ENCODE measurements around the gene APLN.

APLN gene

DNA sequence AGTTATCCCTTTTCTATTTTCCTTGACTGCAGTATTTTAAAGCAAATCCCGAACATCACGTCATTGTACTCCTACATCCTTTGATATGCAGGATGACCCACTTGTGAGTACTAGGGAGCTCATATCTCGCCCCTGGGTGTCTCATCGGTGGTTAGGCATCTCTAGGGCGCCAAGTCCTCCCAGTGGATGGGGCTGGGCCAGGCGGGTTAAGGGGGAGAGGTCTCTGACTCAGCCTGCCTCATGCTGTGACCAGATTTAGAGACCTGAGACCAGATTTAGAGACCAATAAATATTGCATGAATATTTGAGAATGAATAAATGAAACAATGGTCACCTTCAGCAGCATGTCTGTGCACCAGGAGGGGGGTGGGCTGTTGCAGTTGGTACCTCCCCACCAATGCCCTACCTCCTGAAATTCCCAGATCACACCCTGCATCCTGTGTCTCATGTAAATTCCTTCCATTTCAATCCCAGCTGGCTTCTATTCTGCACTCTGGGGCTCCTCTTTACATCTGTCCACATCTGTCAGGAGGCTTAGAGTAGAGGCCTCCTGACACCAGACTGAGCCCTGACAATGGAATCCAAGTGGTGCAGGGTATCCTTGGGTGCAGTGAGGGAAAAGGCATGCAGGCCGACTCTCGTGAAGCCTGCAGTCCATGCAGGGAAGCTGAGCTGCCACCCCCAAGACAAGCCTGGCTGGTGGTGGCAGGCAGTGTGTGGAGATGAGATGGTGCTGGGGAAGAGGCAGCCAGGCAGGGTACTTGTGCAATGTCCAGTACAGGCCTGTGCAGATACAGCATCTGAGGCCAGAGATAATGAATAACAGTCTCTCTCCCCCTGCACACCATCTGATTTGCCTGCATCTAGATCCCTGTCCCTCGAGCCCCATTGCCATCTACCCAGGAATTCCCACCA lies 5.2 kb downstream of the APLN start:
- H3K4me2 ChIP-seq: no peak overlapping the region
- H3K9ac ChIP-seq: no peak overlapping the region
- H3K36me3 ChIP-seq: no peaks in the 10 kb centered on the region
- H4K20me1 ChIP-seq: peaks cover 0 to 65% (median 5%) of the 10 kb centered on the region in 11 experiments; a peak in 10 of 22 replicates
- no peak for TF ChIP-seq Cebpa-rat (IDR thresholded peaks at IDR 0.05)
- peaks cover 99 to 100% (median 100%) of the 10 kb centered on the region in 11 experiments for H3K27me3 ChIP-seq
- H3K9me3 ChIP-seq (replicated peaks in 1 of 11): peaks cover 0 to 4% (median 0%) of the 10 kb centered on the region in 11 experiments; a peak in 2 of 22 replicates
- H3K4me1 ChIP-seq: peaks cover 5 to 15% (median 12%) of the 10 kb centered on the region in 10 experiments; a peak in 14 of 20 replicates
- no peak overlapping the region for H3K4me3 ChIP-seq
- H3K27ac ChIP-seq: no peak overlapping the region

DNA sequence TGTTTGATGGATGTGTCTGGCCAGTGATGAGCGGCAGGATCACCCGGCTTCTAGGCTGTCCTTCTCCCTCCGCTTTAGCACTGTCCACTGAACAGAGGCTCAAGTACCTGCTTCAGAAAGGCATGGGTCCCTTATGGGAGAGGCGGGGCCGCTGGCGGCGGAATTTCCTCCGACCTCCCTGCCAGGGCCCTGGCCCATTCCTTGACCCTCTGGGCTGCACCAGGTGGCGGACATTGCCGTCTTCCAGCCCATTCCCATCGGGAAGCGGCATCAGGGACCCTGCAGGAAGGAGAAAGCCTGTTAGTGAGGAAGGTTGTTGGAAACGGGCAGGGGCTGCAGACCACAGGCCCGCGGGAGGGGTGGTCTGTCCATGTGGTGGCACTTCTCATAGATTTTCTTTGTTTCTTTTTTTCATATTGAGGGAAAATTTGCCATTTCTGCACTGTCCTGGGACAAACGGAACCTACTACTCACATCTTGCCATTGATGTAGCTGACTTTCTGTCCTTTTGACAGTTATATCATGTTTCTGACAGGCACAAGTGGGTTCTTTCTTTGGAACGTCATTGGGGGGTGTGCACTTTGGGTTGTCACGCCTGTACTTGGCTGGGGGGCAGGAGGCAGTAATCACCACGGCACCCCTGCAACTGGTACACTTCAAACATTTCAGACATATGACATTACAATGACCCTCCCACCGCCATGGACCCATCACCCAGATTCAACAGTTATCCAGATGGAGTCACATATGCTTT lies 6.1 kb downstream of the APLN start:
- Histone ChIP-seq H3K27me3 (peaks cover 98 to 100% (median 100%) of the 10 kb centered on the region in 11 experiments), H3K27ac (no peak overlapping the region), H4K20me1 (peaks cover 0 to 57% (median 5%) of the 10 kb centered on the region in 11 experiments; a peak in 9 of 22 replicates), H3K4me3 (no peak overlapping the region), H3K9me3 (replicated peaks in 1 of 11) (no peaks in the 10 kb centered on the region), H3K9ac (no peak overlapping the region), H3K4me2 (no peak overlapping the region), H3K4me1 (peaks cover 0 to 8% (median 6%) of the 10 kb centered on the region in 10 experiments; a peak in 11 of 20 replicates), H3K36me3 (no peaks in the 10 kb centered on the region)
- no peak for TF ChIP-seq Cebpa-rat (IDR thresholded peaks at IDR 0.05)

DNA sequence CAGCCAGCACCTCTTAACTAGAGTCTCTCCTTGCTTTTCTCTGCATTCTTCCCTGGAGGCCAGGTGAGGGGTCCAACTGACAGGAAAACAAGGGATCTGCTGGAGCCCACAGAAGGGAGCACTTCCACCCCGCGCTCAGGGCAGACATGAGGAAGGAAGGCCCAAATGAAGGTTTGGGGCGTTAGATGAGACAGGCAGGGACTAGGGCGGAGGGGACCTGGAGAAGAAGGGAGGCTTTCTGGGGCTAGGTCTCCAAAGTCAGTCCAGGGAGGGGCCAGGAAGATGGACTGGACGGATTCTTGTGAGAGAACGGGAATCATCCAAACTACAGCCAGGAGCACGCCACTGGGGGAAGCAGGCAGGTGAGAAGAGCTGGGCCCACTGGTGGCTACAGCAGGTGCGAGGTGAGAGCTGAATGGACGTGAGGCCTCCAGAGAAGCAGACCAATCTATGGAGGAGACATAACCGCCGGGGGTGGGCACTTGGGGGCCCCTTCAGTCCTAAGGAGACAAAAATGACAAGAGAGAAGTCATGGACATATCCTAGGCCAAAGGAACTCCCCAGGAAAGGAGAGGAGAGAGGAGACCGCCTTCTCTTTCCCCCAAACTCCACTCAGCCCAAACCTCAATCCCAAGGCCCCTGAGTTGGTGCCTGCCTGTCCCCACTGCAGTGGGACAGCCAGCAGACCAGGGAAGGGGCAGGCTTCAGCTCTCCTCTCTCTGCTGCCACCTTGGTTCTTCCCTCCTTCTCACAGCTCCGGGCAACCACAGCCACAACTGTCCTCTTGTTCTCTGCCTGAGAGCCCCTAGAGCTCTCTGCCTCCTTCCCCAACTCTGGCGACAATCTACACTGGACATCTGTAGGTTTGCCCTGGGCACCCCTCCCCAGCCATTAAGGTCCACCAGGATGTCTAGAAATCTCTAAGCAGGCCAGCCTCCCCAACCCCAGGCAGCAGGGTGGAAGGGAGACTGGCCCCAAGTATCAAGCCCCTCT lies 7.0 kb downstream of the APLN start:
- Histone ChIP-seq H3K4me2 (no peak overlapping the region), H3K27ac (no peak overlapping the region), H3K9ac (no peak overlapping the region), H3K4me3 (no peak overlapping the region), H3K27me3 (peaks cover 98 to 100% (median 100%) of the 10 kb centered on the region in 11 experiments), H3K4me1 (no peaks in the 10 kb centered on the region), H3K36me3 (no peaks in the 10 kb centered on the region), H4K20me1 (peaks cover 0 to 47% (median 0%) of the 10 kb centered on the region in 11 experiments; a peak in 9 of 22 replicates), H3K9me3 (replicated peaks in 1 of 11) (no peaks in the 10 kb centered on the region)
- TF ChIP-seq Cebpa-rat (IDR thresholded peaks at IDR 0.05): no peak

DNA sequence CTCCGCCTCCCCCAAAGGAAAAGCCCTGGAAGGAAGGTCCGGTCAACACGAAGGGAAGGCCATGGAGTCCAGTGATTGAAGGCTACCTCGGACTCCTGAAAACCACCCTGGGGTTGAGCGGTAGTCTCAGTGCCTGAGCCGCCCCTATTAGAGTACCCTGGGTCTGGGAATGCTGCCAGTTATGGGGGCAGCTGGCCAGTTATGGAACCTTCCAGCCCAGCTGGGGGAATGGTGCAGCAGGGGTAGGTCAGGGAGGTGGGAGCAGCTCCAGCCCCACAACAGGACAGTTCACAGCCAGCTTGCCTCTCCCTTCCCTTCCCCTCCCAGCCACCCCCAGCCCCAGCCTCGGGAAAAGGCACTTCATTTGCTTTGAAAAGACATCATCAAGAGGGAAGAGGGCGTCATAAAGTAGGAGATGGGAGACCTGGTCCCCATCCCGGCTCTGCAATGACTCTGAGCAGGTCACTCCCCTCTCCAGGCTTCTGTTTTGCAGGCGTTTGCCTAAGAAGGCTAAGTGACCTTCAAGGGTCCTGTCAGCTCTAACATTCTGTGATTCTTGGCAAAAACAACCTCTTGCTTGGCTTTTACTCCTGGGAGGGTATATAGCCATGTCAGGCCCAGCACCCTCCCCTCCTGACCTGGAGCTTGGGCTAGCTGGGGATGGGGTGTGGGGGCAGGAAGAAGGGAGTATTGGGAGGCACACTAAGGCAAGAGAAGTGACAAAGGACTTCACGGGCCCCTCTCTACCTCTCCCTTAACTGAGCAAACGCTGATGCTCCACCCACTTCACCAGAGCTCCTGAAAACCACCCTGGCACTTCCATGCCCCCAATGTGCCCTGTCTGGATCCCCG lies 8.0 kb downstream of the APLN start:
- Histone ChIP-seq H3K9ac (no peak overlapping the region), H3K27ac (no peak overlapping the region), H3K36me3 (no peaks in the 10 kb centered on the region), H3K4me1 (no peaks in the 10 kb centered on the region), H3K4me3 (no peak overlapping the region), H4K20me1 (peaks cover 0 to 38% (median 0%) of the 10 kb centered on the region in 11 experiments; a peak in 8 of 22 replicates), H3K9me3 (replicated peaks in 1 of 11) (peaks cover 0 to 5% (median 0%) of the 10 kb centered on the region in 11 experiments; a peak in 6 of 22 replicates), H3K27me3 (peaks cover 98 to 100% (median 100%) of the 10 kb centered on the region in 11 experiments), H3K4me2 (no peak overlapping the region)
- no peak for TF ChIP-seq Cebpa-rat (IDR thresholded peaks at IDR 0.05)

DNA sequence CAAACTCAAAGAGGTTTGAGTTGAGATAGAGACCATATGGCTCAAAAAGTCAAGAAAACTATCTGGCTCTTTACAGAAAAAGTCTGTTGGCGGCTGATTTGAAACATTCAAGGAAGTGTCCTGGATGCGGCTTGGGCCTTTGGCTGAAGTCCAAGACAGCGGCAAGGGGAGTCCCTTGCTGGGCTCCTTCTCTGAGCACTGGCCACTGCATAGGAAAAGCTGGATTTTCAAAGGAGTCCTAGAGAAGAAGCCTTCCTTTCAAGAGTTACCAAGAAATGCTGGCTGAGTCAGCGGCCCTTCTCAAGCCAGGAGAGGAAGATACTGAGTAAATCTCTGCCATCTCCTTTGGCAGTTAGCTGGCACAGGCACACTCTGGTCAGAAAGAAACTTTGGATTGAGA lies 12.1 kb downstream of the APLN start:
- peaks cover 75 to 100% (median 99%) of the 10 kb centered on the region in 11 experiments for H3K27me3 ChIP-seq
- H3K4me3 ChIP-seq: no peak overlapping the region

DNA sequence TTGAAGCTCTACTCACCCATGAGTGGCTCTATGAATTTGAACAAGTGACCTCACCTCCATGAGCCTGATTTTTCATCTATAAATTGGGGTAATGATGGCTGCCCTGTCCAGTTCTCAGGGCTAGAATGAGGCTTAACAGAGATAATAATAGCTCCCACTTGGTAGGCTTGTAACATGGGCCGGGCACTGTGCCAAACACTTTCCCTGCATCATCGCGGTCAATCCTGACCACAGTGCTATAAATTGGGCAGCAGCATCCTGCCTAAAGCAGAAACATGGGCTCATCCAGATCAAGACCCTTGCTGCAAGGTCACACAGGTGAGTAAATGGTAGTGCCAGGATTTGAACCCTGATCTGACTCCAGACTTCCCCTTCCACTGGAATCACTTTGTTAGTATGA lies 12.8 kb downstream of the APLN start:
- TF ChIP-seq Cebpa-rat (IDR thresholded peaks at IDR 0.05): no peak
- peaks cover 68 to 100% (median 98%) of the 10 kb centered on the region in 11 experiments for H3K27me3 ChIP-seq

More for the DNA sequence above, 12.1 kb downstream of the APLN start:
- Histone ChIP-seq H3K4me2 (no peak overlapping the region), H3K9ac (no peak overlapping the region), H3K9me3 (replicated peaks in 1 of 11) (peaks cover 0 to 17% (median 11%) of the 10 kb centered on the region in 11 experiments; a peak in 13 of 22 replicates), H4K20me1 (peaks cover 0 to 16% (median 0%) of the 10 kb centered on the region in 11 experiments; a peak in 5 of 22 replicates), H3K36me3 (no peaks in the 10 kb centered on the region), H3K4me1 (peaks cover 0 to 7% (median 0%) of the 10 kb centered on the region in 10 experiments; a peak in 2 of 20 replicates), H3K27ac (no peak overlapping the region)
- no peak for TF ChIP-seq Cebpa-rat (IDR thresholded peaks at IDR 0.05)

DNA sequence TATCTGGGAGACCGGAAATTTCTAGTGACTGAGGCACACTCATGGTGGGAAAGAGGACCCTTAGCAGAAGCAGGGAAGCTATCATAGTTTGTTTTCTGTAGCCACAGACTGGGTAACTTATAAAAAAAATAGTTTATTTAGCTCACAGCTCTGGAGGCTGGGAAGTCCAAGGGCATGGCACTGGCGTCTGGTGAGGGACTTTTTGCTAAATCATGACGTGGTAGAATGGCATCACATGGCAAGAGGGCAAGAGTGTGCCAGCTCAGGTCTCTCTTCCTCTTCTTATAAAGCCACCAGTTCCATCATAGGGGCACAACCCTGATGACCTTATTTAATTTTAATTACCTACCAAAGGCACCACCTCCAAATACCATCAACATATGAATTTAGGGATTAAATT lies 13.3 kb downstream of the APLN start:
- Histone ChIP-seq H3K9ac (no peak overlapping the region), H3K4me2 (no peak overlapping the region), H3K27ac (no peak overlapping the region), H3K4me3 (no peak overlapping the region), H3K9me3 (replicated peaks in 1 of 11) (peaks cover 0 to 17% (median 11%) of the 10 kb centered on the region in 11 experiments; a peak in 13 of 22 replicates), H3K4me1 (peaks cover 0 to 7% (median 0%) of the 10 kb centered on the region in 10 experiments; a peak in 2 of 20 replicates), H3K27me3 (peaks cover 68 to 100% (median 97%) of the 10 kb centered on the region in 11 experiments), H3K36me3 (no peaks in the 10 kb centered on the region), H4K20me1 (peaks cover 0 to 8% (median 0%) of the 10 kb centered on the region in 11 experiments; a peak in 5 of 22 replicates)
- no peak for TF ChIP-seq Cebpa-rat (IDR thresholded peaks at IDR 0.05)

More for the DNA sequence above, 12.8 kb downstream of the APLN start:
- Histone ChIP-seq H4K20me1 (peaks cover 0 to 9% (median 0%) of the 10 kb centered on the region in 11 experiments; a peak in 5 of 22 replicates), H3K9ac (no peak overlapping the region), H3K27ac (no peak overlapping the region), H3K4me1 (peaks cover 0 to 7% (median 0%) of the 10 kb centered on the region in 10 experiments; a peak in 2 of 20 replicates), H3K4me2 (no peak overlapping the region), H3K9me3 (replicated peaks in 1 of 11) (peaks cover 0 to 17% (median 11%) of the 10 kb centered on the region in 11 experiments; a peak in 13 of 22 replicates), H3K4me3 (no peak overlapping the region), H3K36me3 (no peaks in the 10 kb centered on the region)
